ENCODE results near the gene RHCE.

GRCh38 chr1:25338986-25339385 is 81.6 kb downstream of the RHCE start:
- TF ChIP-seq POLR2A (IDR thresholded peaks at IDR 0.05; ENCODE audit: low read depth, low read length) (no peak), POLR2AphosphoS5 (IDR thresholded peaks at IDR 0.05; ENCODE audit: low read depth, low read length) (no peak)

Data from GM12892 (cell line).